ENCODE measurements around the gene PDZD2. TPM values are rescaled to one million over a fixed set of nuclear protein-coding genes. Genes with fewer than 3 reads are reported as not detected.

The PDZD2 gene
- total RNA-seq, 3 donors from 2014 or later (not counting 1 experiment from before 2014, with no cell fraction given) = 0.50 to 1.3 (median 0.66) TPM

GRCh38 chr5:31963358-31964006, 324.6 kb downstream of the PDZD2 start:
- Mint-ChIP-seq H3K27ac (no peak overlapping the region), H3K4me3 (no peak overlapping the region), H3K36me3 (no peaks in the 10 kb centered on the region), H3K9me3 (no peaks in the 10 kb centered on the region), H3K4me1 (peaks cover 0 to 11% of the 10 kb centered on the region in 2 donors), H3K27me3 (ENCODE audit: low read depth in 2 of 2) (peaks cover 0 to 3% of the 10 kb centered on the region in 2 donors)
- Histone ChIP-seq H3K27me3 (ENCODE audit: control insufficient read depth, insufficient read depth, low read length) (no peaks in the 10 kb centered on the region), H3K9me3 (ENCODE audit: control insufficient read depth, insufficient read depth, low read length) (no peaks in the 10 kb centered on the region), H3K36me3 (ENCODE audit: control insufficient read depth, insufficient read depth, low read length) (no peaks in the 10 kb centered on the region), H3K27ac (ENCODE audit: low read length) (no peak overlapping the region), H3K4me1 (ENCODE audit: control insufficient read depth, insufficient read depth, low read length) (no peaks in the 10 kb centered on the region), H3K4me3 (ENCODE audit: low read length) (no peak overlapping the region)
- WGBS (ENCODE audit: insufficient coverage) = 88% methylated on average over 13 of the region's 13 CpGs
- DNase-seq (no peak), ATAC-seq (no peak)
- TF ChIP-seq CTCF (IDR thresholded peaks at IDR 0.05) = no peak
- intact Hi-C loops (cut with micrococcal nuclease) = no loop called here

- Histone ChIP-seq H3K27me3 (ENCODE audit: control insufficient read depth, insufficient read depth, low read length) (no peaks in the 10 kb centered on the region), H3K9me3 (ENCODE audit: control insufficient read depth, insufficient read depth, low read length) (no peaks in the 10 kb centered on the region), H3K4me3 (ENCODE audit: low read length) (no peak overlapping the region), H3K27ac (ENCODE audit: low read length) (no peak overlapping the region), H3K36me3 (ENCODE audit: control insufficient read depth, insufficient read depth, low read length) (no peaks in the 10 kb centered on the region), H3K4me1 (ENCODE audit: control insufficient read depth, insufficient read depth, low read length) (no peaks in the 10 kb centered on the region)
- H3K4me1 Mint-ChIP-seq = peaks cover 0 to 11% of the 10 kb centered on the region in 2 donors
- no peaks in the 10 kb centered on the region for H3K36me3 Mint-ChIP-seq
- TF ChIP-seq CTCF (IDR thresholded peaks at IDR 0.05) = no peak
- intact Hi-C loops (cut with micrococcal nuclease) = no loop called here
- DNase-seq = no peak
- H3K27ac Mint-ChIP-seq = no peak overlapping the region
- peaks cover 0 to 3% of the 10 kb centered on the region in 2 donors for H3K27me3 Mint-ChIP-seq (ENCODE audit: low read depth in 2 of 2)
- ATAC-seq = no peak
- no peak overlapping the region for H3K4me3 Mint-ChIP-seq
- no peaks in the 10 kb centered on the region for H3K9me3 Mint-ChIP-seq
- 77% methylated on average over 2 of the region's 2 CpGs for WGBS (ENCODE audit: insufficient coverage)
Measured at GRCh38 chr5:31964007-31964360, 325.1 kb downstream of the PDZD2 start.

- H3K4me1 Mint-ChIP-seq = peaks cover 0 to 11% of the 10 kb centered on the region in 2 donors
- H3K27me3 ChIP-seq (ENCODE audit: control insufficient read depth, insufficient read depth, low read length) = no peaks in the 10 kb centered on the region
- H3K27me3 Mint-ChIP-seq (ENCODE audit: low read depth in 2 of 2) = peaks cover 0 to 3% of the 10 kb centered on the region in 2 donors
- no peaks in the 10 kb centered on the region for H3K9me3 ChIP-seq (ENCODE audit: control insufficient read depth, insufficient read depth, low read length)
- no peak for TF ChIP-seq CTCF (IDR thresholded peaks at IDR 0.05)
- H3K4me3 ChIP-seq (ENCODE audit: low read length) = no peak overlapping the region
- DNase-seq = no peak
- H3K27ac ChIP-seq (ENCODE audit: low read length) = no peak overlapping the region
- no peaks in the 10 kb centered on the region for H3K36me3 Mint-ChIP-seq
- intact Hi-C loops (cut with micrococcal nuclease) = no loop called here
- no peaks in the 10 kb centered on the region for H3K4me1 ChIP-seq (ENCODE audit: control insufficient read depth, insufficient read depth, low read length)
- WGBS (ENCODE audit: insufficient coverage) = 88% methylated on average over 6 of the region's 6 CpGs
- H3K36me3 ChIP-seq (ENCODE audit: control insufficient read depth, insufficient read depth, low read length) = no peaks in the 10 kb centered on the region
- no peak overlapping the region for H3K27ac Mint-ChIP-seq
- no peak overlapping the region for H3K4me3 Mint-ChIP-seq
- ATAC-seq = no peak
- no peaks in the 10 kb centered on the region for H3K9me3 Mint-ChIP-seq
Measured at GRCh38 chr5:31965227-31965626, 326.3 kb downstream of the PDZD2 start.

- intact Hi-C loops (cut with micrococcal nuclease) = no loop called here
- Mint-ChIP-seq H3K27ac (no peak overlapping the region), H3K27me3 (ENCODE audit: low read depth in 2 of 2) (peaks cover 0 to 3% of the 10 kb centered on the region in 2 donors), H3K36me3 (no peaks in the 10 kb centered on the region), H3K4me1 (peaks cover 0 to 11% of the 10 kb centered on the region in 2 donors), H3K9me3 (no peaks in the 10 kb centered on the region), H3K4me3 (no peak overlapping the region)
- TF ChIP-seq CTCF (IDR thresholded peaks at IDR 0.05) = no peak
- H3K9me3 ChIP-seq (ENCODE audit: control insufficient read depth, insufficient read depth, low read length) = no peaks in the 10 kb centered on the region
- no peak for DNase-seq
- H3K36me3 ChIP-seq (ENCODE audit: control insufficient read depth, insufficient read depth, low read length) = no peaks in the 10 kb centered on the region
- no peak overlapping the region for H3K4me3 ChIP-seq (ENCODE audit: low read length)
- H3K27ac ChIP-seq (ENCODE audit: low read length) = no peak overlapping the region
- ATAC-seq = no peak
- no peaks in the 10 kb centered on the region for H3K27me3 ChIP-seq (ENCODE audit: control insufficient read depth, insufficient read depth, low read length)
- WGBS (ENCODE audit: insufficient coverage) = 91% methylated on average over 5 of the region's 5 CpGs
- no peaks in the 10 kb centered on the region for H3K4me1 ChIP-seq (ENCODE audit: control insufficient read depth, insufficient read depth, low read length)
Measured at GRCh38 chr5:31966936-31967335, 328.0 kb downstream of the PDZD2 start.

Data from natural killer cell (primary cell).